SK-N-SH (cell line): ENCODE measurements around the gene SH3D19.

Source experiments
- CTCF ChIP-seq: fragments of 200-600 bp; sonication (generic); IDR thresholded peaks from 2 replicates; pipeline ENCODE4 v1.6.1; 2017; ENCODE audit warnings: antibody characterized with exemption, mild to moderate bottlenecking, moderate library complexity
- TF ChIP-seq, protein P1 (sequence below): IDR thresholded peaks from 2 replicates; pipeline ENCODE4 v1.4.0; 2012; ENCODE audit warnings: low read depth, borderline replicate concordance

DNA sequence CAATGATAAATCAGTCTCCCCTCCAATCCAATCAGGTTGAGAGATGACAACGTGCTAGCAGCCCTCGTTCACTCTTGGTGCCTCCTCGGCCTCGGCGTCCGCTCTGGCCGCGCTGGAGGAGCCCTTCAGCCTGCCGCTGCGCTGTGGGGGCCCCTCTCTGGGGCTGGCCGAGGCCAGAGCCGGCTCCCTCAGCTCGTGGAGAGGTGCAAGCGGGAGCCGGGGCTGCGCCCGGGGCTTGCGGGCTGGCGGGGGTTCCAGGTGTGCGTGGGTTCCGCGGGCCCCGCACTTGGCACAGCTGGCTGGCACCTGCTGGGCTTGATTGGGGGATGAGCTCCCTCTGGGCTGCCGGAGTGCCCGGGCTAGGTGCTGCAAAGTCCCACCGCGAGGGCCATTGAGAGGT lies 89.4 kb downstream of the SH3D19 start:
- no peak for TF ChIP-seq CTCF
- TF ChIP-seq, protein P1, sequence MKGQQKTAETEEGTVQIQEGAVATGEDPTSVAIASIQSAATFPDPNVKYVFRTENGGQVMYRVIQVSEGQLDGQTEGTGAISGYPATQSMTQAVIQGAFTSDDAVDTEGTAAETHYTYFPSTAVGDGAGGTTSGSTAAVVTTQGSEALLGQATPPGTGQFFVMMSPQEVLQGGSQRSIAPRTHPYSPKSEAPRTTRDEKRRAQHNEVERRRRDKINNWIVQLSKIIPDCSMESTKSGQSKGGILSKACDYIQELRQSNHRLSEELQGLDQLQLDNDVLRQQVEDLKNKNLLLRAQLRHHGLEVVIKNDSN = no peak
